Retinal pigment epithelial cell (primary cell): ENCODE measurements around the gene SOHLH1.
"Not testable (repeated sequence)": the region's sequence is repeated elsewhere in the genome, so short reads cannot be mapped to it uniquely, and the experiment has no call there.

Source experiments
- DNase-seq: peaks from one replicate; pipeline ENCODE4 v3.0.0-alpha.2; 2010; ENCODE audit warnings: low read depth
- H3K4me3 ChIP-seq: 2 replicates; pipeline ENCODE4 v1.5.1; 2011; ENCODE audit warnings: mild to moderate bottlenecking, low read length, control low read depth, moderate library complexity
- TF ChIP-seq, protein P1 (sequence below): conservative IDR thresholded peaks from 2 replicates; pipeline ENCODE4 v1.5.1; 2011; ENCODE audit warnings: low read depth, low read length, control low read depth, inconsistent platforms

Gene SOHLH1

DNA sequence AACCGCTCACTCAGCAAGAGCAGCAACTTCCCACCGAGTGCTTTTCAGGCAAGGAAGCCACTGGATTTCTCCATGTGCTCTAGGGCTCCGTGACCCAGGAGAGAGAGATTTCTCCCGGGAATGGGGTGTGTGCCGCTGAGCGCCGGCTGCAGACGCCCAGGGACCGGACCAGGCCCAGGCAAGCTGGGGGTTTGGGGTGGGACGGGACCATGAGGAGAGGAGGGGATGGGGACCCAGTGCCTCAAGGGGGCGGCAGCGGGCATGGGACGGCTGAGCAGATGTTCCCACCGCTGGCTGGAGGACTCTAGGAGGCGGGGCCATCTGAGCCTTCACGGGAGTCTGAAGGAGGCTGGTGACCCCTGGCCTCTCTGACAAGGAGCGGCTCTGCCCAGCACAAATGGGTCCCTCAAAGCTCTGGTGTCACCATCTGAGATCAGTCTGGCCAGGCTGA is 27.7 kb downstream of the SOHLH1 start:
- TF ChIP-seq, protein P1, sequence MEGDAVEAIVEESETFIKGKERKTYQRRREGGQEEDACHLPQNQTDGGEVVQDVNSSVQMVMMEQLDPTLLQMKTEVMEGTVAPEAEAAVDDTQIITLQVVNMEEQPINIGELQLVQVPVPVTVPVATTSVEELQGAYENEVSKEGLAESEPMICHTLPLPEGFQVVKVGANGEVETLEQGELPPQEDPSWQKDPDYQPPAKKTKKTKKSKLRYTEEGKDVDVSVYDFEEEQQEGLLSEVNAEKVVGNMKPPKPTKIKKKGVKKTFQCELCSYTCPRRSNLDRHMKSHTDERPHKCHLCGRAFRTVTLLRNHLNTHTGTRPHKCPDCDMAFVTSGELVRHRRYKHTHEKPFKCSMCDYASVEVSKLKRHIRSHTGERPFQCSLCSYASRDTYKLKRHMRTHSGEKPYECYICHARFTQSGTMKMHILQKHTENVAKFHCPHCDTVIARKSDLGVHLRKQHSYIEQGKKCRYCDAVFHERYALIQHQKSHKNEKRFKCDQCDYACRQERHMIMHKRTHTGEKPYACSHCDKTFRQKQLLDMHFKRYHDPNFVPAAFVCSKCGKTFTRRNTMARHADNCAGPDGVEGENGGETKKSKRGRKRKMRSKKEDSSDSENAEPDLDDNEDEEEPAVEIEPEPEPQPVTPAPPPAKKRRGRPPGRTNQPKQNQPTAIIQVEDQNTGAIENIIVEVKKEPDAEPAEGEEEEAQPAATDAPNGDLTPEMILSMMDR, result no peak
- DNase-seq, result no peak
- H3K4me3 ChIP-seq, result no peak overlapping the region

DNA sequence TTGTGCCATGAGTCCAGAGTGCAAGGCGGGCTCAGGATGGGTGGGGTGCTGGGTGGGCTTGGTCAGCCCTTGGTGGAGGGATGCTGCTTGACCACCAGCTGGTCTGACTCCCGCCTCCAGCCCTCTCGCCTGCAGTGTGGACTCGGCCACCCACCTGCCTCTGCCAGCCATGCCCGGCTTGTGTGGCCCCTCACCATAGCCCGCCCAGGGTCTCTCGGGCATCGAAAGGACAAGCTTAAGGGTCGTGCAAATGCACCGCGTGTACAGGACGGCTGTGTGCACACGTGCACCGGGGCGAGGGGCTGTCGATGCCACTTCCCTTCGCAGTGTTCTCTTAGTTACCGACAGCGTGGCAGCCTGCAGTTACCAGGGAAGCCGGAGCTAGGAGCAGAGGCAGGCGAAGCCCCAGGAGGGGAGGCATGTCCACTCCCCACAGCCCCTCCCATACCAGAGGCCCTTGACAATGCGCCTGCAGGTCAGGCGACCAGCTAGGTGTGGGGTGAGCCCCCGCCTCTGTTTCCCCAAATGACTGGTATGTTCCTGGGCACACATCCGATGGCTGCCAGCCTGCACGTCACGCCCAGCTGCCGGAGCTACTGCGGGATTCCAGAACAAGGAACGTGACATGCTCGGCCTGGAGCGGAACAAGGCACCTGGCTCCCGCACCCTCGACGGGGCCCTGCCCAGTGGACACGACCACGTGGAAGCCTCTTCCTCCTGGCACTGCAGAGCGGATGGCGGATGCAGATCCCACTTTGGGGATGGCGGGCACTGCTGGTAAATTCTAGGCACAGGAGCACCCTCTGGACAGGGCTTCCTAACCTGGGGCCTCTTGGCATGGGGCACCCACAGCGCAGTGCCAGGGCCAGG is 28.3 kb downstream of the SOHLH1 start:
- no peak overlapping the region for H3K4me3 ChIP-seq
- TF ChIP-seq, protein P1, result no peak
- no peak for DNase-seq

DNA sequence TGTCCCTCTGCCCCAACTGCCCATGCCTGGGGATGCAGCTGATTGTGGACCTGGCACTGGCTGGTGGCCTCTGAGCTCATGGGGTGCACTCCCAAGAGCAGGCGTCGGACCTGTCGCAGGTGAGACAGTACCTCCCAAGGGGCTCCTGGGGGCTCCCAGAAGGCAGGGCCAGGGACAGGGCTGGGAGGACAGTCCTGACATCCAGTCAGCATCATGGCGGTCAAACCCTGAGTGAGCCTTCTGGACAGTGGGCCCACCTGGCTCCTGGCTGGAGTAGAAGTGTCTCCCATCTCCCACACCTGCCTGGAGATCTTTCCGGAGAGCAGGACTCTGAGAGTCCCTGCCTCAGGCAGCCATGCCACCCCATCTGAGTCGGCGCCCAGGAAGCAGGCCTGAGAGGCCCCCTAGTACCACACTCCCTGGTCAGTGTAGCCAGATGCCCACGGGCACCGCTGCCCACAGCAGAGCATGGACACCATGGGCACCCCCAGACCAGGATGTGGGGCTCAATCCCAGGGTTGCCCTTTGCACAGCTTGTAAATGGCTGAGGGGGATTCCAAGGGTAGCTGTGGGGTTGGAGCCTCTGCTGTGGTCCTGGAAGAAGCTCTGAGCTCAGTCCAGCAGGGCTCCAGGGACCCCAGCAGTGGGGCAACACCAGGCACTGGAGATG is 29.5 kb downstream of the SOHLH1 start:
- TF ChIP-seq, protein P1, result no peak
- no peak overlapping the region for H3K4me3 ChIP-seq
- no peak for DNase-seq

DNA sequence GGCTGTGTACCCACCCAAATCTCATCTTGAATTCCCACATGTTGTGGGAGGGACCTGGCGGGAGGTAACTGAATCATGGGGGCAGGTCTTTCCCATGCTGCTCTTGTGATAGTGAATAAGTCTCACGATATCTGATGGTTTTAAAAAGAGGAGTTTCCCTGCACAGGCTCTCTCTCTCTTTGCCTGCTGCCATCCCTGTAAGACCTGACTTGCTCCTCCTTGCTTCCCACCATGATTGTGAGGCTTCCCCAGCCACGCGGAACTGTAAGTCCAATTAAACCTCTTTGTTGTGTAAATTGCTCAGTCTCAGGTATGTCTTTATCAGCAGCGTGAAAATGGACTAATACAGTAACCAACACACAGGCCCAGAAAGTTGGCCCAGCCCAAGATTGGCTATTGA is 30.3 kb downstream of the SOHLH1 start:
- H3K4me3 ChIP-seq, result not testable (repeated sequence)

DNA sequence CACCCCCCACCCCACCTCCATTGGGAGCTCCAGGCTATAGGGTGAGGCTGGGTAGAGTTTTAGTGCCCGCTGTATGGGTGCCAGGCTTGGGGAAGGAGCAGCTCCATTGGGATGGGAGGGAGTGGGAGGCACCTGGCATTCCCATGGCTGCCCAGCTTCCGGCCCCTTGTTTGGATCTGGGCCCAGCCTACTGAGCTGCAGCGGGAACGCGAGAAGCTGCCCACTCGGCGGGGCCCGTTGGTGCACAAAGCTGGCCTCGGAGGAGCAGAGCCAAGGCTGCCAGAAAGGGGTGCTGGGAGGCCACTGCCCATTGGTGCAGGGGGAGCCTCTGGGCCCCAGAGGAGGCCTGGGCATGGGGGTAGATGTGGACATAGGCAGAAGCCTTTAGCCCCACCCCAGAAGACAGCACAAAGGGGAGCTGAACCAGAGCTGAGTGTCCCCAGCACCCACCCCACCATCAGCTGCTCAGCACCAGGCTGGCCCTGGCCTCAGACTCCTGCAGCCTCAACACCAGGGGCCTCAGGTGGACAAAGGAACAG is 31.7 kb downstream of the SOHLH1 start:
- DNase-seq, result no peak
- TF ChIP-seq, protein P1, result no peak
- no peak overlapping the region for H3K4me3 ChIP-seq

More for the DNA sequence above, 30.3 kb downstream of the SOHLH1 start:
- not testable (repeated sequence) for DNase-seq

DNA sequence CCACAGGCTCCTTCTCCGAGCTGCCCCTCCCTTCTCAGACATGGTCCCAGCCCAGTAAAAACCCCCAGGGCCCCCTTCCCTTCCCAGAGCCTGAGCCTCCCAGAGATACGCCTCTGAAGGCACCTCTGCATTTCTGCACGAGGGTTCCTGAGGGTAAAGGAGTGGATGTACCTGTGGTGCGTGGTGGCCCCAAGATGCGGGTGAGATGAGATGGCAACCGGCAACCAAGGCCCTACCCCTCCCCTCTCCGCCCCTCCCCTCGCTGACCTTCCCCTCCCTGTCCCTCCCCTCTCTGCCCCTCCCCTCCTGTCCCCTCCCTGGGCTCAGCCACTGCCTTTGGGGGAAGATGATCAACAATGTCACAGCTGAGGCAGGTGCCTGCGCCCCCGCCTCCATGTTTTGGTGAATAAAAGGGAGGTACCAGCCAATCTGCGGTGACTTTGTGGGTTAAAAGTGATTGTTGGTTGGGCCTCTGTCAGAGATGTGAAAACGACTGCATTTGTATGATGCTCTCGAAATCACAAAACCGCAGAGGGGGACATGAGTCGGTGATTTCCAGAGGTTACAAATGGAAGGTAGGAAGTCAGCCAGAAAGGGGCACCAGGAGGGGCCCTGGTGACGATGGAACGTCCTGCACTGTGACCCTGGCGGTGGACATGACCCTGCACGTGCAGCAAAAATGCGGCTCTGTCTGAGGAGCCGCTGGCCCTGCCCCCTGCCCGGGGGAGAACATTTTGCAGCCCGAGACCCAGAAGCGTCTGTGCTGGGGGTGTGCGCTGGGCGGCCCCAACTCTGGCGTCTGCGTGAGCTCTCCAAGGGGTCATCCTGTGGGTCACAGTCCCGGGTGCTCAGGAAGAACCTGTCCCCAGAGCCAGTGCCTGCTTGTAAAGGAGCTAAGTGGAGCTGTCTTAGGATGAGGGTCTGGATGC is 32.5 kb downstream of the SOHLH1 start:
- TF ChIP-seq, protein P1, result no peak
- no peak for DNase-seq
- H3K4me3 ChIP-seq, result no peak overlapping the region

DNA sequence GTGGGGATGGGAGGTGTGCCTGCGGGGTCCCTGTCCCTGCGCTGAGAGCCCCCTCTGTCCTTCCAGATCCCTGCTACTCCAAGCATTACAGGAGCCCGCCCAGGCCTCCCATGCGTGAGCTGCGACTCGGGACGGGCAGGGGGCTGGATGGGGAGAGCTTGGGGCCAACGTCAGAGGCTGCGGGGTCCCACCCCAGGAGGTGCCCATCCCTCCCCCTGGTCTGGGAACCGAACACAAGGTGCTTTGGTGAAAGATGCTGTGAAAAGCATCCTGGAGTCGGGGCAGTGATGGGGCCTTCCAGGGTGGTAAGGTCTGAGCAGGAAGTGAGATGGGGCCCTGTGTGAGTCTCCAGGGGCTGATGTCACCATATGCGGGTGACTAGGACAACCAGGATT is 33.5 kb downstream of the SOHLH1 start:
- no peak overlapping the region for H3K4me3 ChIP-seq
- TF ChIP-seq, protein P1, result no peak
- no peak for DNase-seq
